SU-DHL-6 (cell line): Measurements from ENCODE around the gene ACBD6.

Experiments
- CTCF ChIP-seq: fragments of 200-600 bp; sonication (generic); IDR thresholded peaks from one replicate; pipeline ENCODE4 v1.5.1; 2017; ENCODE audit warnings: antibody characterized with exemption, mild to moderate bottlenecking, low read length, moderate library complexity; ENCODE audit not compliant: insufficient read depth, poor library complexity, severe bottlenecking
- EZH2phosphoT487 ChIP-seq: fragments of 200-600 bp; sonication (generic), shearing (Covaris generic); conservative IDR thresholded peaks from 2 replicates; pipeline ENCODE4 v1.6.1; 2018; ENCODE audit warnings: mild to moderate bottlenecking, antibody characterized with exemption, low read length, moderate library complexity, mixed read lengths

- TF ChIP-seq CTCF = no peak
- no peak for TF ChIP-seq EZH2phosphoT487
Measured at GRCh38 chr1:180287988-180288705, 214.2 kb downstream of the ACBD6 start.
